ENCODE measurements around the gene FAM168A.
A peak's percentile ranks its signal among the peaks of the same experiment; 100 is the strongest.

Gene FAM168A

DNA sequence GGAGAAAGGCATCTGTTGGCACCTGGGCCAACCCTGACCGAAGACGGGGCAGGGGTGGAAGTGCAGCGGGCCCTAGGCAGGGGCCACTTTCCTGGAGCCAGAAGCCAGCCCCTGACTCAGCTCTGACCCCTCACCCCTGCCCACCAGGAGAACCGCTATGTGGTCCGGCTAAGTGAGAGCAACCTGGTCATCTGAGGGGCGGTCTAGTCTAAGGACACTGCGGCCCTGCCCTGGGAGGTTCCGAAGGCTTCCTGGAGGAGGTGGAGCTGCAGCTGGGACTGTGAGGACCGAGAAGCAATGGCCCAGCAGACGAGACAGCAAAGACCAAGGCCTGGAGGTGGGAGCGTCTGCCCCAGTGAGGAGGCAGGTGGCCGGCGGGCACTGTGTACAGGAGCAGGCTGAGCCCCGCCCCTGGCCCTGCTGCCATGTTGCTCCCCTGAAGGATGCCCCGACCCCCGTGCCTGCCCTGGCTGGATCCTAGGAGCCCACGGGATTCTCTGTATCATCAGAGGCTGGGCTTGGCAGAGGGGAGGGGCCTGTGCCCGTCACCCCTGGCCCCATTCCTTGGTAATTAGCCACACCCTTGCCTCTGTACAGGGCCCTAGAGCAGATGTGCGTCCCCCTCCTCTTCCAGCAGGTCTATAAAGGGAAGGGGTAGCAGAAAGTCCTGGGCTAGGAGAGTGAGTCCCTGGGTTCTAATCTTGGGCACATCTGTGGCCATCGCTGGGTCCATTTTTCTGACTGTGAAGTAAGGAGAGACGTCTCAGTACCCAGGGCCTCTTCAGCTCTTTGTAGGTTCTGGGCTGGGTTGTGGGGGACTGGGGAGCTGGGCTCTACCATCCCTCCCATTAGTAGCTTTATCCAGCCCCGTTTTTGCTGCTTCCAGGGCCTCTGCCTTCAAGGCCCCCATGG, 202.4 kb downstream of the FAM168A start:
- H3K27me3 ChIP-seq (replicated peaks; ENCODE audit: control insufficient read depth, insufficient read depth, low read length, poor library complexity, severe bottlenecking), result no peaks in the 10 kb centered on the region
- H3K36me3 ChIP-seq (ENCODE audit: control insufficient read depth, insufficient read depth, low read length), result peaks cover 17% of the 10 kb centered on the region
- H3K27ac ChIP-seq (ENCODE audit: insufficient read depth, low read length, poor library complexity, severe bottlenecking), result no peak overlapping the region
- DNase-seq, result no peak
- no peak overlapping the region for H3K4me3 ChIP-seq (ENCODE audit: insufficient read depth, low read depth, low read length, poor library complexity, severe bottlenecking)
- H3K9me3 ChIP-seq (ENCODE audit: control insufficient read depth, low read length), result no peaks in the 10 kb centered on the region
- H3K4me1 ChIP-seq (ENCODE audit: control insufficient read depth, insufficient read depth, low read length, poor library complexity, severe bottlenecking), result no peaks in the 10 kb centered on the region

DNA sequence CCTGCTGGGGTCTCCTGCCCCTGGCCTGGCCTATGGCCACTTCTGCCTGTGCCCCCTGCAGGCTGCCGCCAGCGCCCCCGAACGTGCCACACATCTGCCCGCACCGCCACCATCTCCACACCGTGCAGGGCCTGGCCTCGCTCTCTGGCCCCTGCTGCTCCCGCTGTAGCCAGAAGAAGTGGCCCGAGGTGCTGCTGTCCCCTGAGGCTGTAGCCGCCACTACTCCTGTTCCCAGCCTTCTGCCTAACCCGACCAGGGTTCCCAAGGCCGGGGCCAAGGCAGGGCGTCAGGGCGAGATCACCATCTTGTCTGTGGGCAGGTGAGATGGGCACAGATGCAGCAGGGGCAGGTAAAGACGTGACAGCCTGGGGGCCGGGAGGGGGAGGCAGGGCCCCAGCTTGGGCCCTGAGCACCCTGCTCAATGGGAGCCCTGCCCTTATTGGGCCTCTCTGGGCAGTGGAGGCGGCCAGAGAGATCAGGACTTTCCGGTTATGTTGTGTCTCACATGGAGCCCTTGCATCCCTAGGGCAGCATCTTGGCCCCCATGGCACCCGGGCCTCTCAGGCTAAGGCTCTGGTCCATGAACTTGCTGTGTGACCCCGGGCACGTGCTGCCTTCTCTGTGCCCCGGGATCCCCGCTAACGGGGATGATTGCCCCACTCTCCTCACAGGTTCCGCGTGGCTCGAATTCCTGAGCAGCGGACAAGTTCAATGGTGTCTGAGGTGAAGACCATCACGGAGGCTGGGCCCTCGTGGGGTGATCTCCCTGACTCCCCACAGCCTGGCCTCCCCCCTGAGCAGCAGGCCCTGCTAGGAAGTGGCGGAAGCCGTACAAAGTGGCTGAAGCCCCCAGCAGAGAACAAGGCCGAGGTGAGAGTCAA, 203.3 kb downstream of the FAM168A start:
- no peak overlapping the region for H3K4me3 ChIP-seq (ENCODE audit: insufficient read depth, low read depth, low read length, poor library complexity, severe bottlenecking)
- H3K4me1 ChIP-seq (ENCODE audit: control insufficient read depth, insufficient read depth, low read length, poor library complexity, severe bottlenecking), result no peaks in the 10 kb centered on the region
- no peak for DNase-seq
- peaks cover 17% of the 10 kb centered on the region for H3K36me3 ChIP-seq (ENCODE audit: control insufficient read depth, insufficient read depth, low read length)
- no peaks in the 10 kb centered on the region for H3K27me3 ChIP-seq (replicated peaks; ENCODE audit: control insufficient read depth, insufficient read depth, low read length, poor library complexity, severe bottlenecking)
- no peaks in the 10 kb centered on the region for H3K9me3 ChIP-seq (ENCODE audit: control insufficient read depth, low read length)
- no peak overlapping the region for H3K27ac ChIP-seq (ENCODE audit: insufficient read depth, low read length, poor library complexity, severe bottlenecking)

DNA sequence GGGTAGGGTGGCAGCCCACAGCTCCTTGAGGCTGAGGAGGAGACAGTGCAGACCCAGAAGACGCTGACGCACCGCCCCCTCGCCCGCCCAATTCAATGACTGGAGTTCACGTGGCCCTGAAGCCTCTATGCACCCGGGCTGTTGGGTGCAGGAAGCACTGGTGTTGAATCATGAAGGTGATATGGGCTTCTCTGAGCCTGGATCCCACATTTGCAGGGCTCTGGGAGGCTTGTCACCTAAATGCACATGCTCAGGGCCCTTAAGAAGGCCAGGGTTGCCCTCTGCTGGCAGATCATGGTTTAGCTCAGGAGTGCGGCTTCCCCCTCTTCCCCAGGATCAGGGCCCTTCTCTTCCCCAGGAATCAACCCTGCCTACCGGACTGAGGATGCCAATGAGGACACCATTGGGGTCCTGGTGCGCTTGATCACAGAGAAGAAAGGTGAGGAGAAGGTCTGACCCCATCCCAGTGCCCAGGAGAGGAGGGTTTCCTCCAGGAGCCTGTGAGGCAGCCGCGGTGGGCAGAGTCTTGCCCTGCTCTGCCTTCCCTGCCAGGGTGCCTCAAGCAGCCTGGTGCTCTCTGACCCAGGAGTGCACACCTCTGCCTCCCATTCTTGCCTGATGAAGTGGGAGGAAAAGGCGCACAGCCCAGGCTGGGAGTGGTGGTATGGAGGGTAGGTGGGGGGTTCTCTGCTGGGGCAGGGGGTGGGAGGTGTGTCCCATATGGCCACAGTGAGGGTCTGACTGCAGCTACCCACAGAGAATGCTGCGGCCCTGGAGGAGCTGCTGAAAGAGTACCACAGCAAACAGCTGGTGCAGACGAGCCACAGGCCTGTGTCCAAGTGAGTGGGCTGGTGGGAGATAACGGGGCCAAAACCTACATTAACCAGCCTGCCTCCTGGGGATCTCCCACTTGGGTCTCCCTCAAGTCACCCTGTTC, 204.2 kb downstream of the FAM168A start:
- DNase-seq, result peak; percentile 39 to 54 (median 44)
- no peak overlapping the region for H3K4me3 ChIP-seq (ENCODE audit: insufficient read depth, low read depth, low read length, poor library complexity, severe bottlenecking)
- no peaks in the 10 kb centered on the region for H3K9me3 ChIP-seq (ENCODE audit: control insufficient read depth, low read length)
- H3K4me1 ChIP-seq (ENCODE audit: control insufficient read depth, insufficient read depth, low read length, poor library complexity, severe bottlenecking), result no peaks in the 10 kb centered on the region
- H3K27ac ChIP-seq (ENCODE audit: insufficient read depth, low read length, poor library complexity, severe bottlenecking), result no peak overlapping the region
- H3K27me3 ChIP-seq (replicated peaks; ENCODE audit: control insufficient read depth, insufficient read depth, low read length, poor library complexity, severe bottlenecking), result no peaks in the 10 kb centered on the region
- peaks cover 17% of the 10 kb centered on the region for H3K36me3 ChIP-seq (ENCODE audit: control insufficient read depth, insufficient read depth, low read length)

DNA sequence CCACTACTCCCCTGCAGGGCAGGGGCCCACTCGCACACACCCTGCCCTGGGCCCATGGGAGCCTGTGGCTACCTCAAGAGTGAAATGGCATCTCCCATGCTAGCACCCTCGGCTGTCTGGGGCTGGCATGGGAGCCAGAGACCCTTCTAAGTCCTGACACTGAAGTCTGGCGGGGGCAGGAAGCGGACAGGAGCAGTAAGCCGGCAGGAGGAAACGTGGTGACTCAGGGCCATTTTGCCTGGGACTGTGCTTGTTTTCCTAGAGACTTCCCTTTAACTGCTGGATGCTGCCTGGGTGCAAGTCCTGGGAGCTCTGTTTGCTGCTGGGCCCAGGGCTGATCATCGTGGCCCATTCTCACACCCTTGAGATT, 204.9 kb downstream of the FAM168A start:
- H3K36me3 ChIP-seq (ENCODE audit: control insufficient read depth, insufficient read depth, low read length), result peaks cover 17% of the 10 kb centered on the region
- no peak overlapping the region for H3K4me3 ChIP-seq (ENCODE audit: insufficient read depth, low read depth, low read length, poor library complexity, severe bottlenecking)
- peaks cover under 1% of the 10 kb centered on the region for H3K4me1 ChIP-seq (ENCODE audit: control insufficient read depth, insufficient read depth, low read length, poor library complexity, severe bottlenecking)
- DNase-seq, result no peak
- no peak overlapping the region for H3K27ac ChIP-seq (ENCODE audit: insufficient read depth, low read length, poor library complexity, severe bottlenecking)
- no peaks in the 10 kb centered on the region for H3K9me3 ChIP-seq (ENCODE audit: control insufficient read depth, low read length)
- H3K27me3 ChIP-seq (replicated peaks; ENCODE audit: control insufficient read depth, insufficient read depth, low read length, poor library complexity, severe bottlenecking), result no peaks in the 10 kb centered on the region

DNA sequence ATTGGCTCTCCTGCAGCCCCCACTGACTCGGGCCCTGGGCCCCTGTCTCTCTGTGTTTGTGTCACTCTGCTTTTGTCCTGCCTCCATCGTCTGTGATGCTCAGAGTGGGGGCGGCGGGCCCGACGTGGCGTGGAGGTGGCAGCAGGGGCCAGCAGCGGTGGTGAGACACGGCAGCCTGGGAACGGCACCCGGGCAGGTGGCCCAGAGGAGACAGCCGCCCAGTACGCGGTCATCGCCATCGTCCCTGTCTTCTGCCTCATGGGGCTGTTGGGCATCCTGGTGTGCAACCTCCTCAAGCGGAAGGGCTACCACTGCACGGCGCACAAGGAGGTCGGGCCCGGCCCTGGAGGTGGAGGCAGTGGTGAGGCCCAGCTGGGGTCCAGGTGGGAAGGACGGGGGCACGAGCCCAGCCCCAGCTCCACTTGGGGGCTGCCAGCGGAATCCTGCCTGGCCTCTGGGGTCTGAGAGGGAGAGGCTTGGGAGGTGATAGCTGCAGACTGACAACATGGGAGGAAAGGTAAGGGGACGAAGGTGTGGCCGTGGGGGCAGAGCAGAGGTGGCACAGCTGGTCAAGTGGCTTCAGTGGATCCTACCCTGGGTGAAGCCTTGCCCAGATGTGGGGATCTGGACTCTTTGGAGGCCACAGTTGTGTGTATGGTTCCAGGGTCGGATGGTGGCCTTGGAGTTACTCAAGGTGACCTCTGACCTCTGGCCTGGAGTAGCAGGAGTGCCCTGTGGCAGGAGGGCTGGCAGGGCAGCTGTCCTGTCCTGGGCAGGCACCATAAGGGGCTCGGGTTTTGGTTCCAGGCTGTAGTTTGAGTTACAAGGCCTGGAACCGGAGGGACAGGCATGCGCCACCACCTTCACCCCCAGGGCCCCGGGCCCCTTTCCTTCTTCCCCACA, 205.6 kb downstream of the FAM168A start:
- Histone ChIP-seq H3K9me3 (ENCODE audit: control insufficient read depth, low read length) (no peaks in the 10 kb centered on the region), H3K27me3 (replicated peaks; ENCODE audit: control insufficient read depth, insufficient read depth, low read length, poor library complexity, severe bottlenecking) (no peaks in the 10 kb centered on the region), H3K4me1 (ENCODE audit: control insufficient read depth, insufficient read depth, low read length, poor library complexity, severe bottlenecking) (peaks cover 5% of the 10 kb centered on the region), H3K4me3 (ENCODE audit: insufficient read depth, low read depth, low read length, poor library complexity, severe bottlenecking) (no peak overlapping the region), H3K27ac (ENCODE audit: insufficient read depth, low read length, poor library complexity, severe bottlenecking) (no peak overlapping the region), H3K36me3 (ENCODE audit: control insufficient read depth, insufficient read depth, low read length) (peaks cover 17% of the 10 kb centered on the region)
- no peak for DNase-seq

DNA sequence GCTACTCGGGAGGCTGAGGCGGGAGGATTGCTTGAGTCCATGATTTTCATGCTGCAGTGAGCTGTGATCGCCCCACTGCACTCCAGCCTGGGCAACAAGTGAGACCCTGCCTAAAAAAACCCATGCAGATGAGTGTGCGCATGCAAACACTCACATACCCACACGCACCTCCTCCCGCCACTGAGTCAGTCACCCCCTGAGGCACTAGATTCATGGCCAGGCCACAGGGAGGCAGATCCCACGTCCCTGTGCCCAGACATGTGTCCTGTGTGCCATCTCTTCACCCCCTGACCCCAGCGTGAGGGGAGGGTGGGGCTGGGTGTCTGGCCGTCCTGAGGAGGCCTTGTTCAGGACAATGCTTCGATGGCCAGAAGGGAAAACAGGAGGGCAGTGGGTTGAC, 206.2 kb downstream of the FAM168A start:
- Histone ChIP-seq H3K27ac (ENCODE audit: insufficient read depth, low read length, poor library complexity, severe bottlenecking) (no peak overlapping the region), H3K4me1 (ENCODE audit: control insufficient read depth, insufficient read depth, low read length, poor library complexity, severe bottlenecking) (peaks cover 6% of the 10 kb centered on the region), H3K4me3 (ENCODE audit: insufficient read depth, low read depth, low read length, poor library complexity, severe bottlenecking) (no peak overlapping the region), H3K27me3 (replicated peaks; ENCODE audit: control insufficient read depth, insufficient read depth, low read length, poor library complexity, severe bottlenecking) (no peaks in the 10 kb centered on the region), H3K36me3 (ENCODE audit: control insufficient read depth, insufficient read depth, low read length) (peaks cover 17% of the 10 kb centered on the region), H3K9me3 (ENCODE audit: control insufficient read depth, low read length) (no peaks in the 10 kb centered on the region)
- DNase-seq, result no peak

DNA sequence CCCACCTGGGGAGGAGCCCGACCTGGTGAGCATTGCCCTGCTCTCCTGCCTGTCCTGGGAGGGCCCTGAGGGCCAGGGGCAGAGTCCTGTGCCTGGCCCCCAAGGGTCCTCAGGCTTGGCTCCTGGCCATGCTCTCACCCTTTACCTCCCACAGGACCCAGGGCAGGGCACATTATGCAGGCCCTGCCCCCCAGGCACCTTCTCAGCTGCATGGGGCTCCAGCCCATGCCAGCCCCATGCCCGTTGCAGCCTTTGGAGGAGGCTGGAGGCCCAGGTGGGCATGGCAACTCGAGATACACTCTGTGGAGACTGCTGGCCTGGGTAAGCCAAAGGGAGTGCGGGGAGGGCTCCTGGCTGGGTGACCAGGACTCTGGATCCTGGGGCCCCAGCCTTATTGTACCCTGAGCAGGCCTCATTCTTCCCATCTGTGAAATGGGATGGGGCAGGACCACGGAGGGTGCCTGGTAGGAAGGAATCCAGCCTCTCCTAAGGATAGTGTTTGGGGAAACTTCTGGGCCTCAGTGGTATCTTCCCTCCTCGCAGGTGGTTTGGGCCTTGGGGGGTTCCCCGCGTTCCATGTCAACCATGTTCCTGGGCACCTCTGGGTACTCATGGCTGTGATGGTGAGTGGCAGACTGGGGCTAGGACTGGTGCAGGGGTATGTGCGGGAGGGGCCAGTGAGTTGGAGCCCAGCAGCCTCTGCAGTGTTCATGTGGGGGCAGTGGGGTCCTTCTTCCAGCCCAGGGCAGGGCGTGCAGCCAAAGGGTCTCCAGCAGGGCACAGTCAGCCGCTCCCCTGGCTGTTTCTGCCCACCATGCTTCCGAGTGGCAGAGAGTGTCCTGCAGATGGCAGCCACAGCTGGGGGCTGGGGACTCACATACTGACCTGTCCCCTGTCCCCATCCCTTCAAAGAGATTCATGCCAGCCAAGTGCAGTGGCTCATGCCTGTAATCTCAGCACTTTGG, 207.0 kb downstream of the FAM168A start:
- Histone ChIP-seq H3K27ac (ENCODE audit: insufficient read depth, low read length, poor library complexity, severe bottlenecking) (no peak overlapping the region), H3K9me3 (ENCODE audit: control insufficient read depth, low read length) (no peaks in the 10 kb centered on the region), H3K27me3 (replicated peaks; ENCODE audit: control insufficient read depth, insufficient read depth, low read length, poor library complexity, severe bottlenecking) (no peaks in the 10 kb centered on the region), H3K36me3 (ENCODE audit: control insufficient read depth, insufficient read depth, low read length) (peaks cover 15% of the 10 kb centered on the region), H3K4me1 (ENCODE audit: control insufficient read depth, insufficient read depth, low read length, poor library complexity, severe bottlenecking) (peaks cover 11% of the 10 kb centered on the region), H3K4me3 (ENCODE audit: insufficient read depth, low read depth, low read length, poor library complexity, severe bottlenecking) (no peak overlapping the region)
- no peak for DNase-seq

DNA sequence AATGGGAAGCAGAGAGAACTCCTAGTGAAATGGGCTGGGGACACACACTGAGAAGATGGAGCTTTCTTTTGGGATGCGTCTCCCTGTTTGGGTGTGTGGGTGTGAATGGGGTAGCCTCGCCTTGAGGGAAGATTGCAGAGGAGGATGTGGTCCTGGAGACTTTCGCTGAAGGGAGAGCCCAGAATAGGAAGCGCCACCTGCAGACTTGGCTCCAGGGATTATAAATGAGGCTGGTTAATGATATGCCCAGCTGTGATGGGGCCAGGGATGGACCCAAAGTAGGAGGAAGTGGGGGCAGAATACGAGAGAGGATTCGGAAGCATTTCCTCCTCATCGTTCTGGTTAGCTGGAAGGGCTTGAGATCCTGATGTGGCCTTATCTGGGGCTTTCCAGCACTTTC, 208.0 kb downstream of the FAM168A start:
- H3K36me3 ChIP-seq (ENCODE audit: control insufficient read depth, insufficient read depth, low read length), result peaks cover 12% of the 10 kb centered on the region
- H3K27ac ChIP-seq (ENCODE audit: insufficient read depth, low read length, poor library complexity, severe bottlenecking), result no peak overlapping the region
- no peak for DNase-seq
- no peaks in the 10 kb centered on the region for H3K9me3 ChIP-seq (ENCODE audit: control insufficient read depth, low read length)
- no peak overlapping the region for H3K4me3 ChIP-seq (ENCODE audit: insufficient read depth, low read depth, low read length, poor library complexity, severe bottlenecking)
- H3K4me1 ChIP-seq (ENCODE audit: control insufficient read depth, insufficient read depth, low read length, poor library complexity, severe bottlenecking), result peaks cover 19% of the 10 kb centered on the region
- H3K27me3 ChIP-seq (replicated peaks; ENCODE audit: control insufficient read depth, insufficient read depth, low read length, poor library complexity, severe bottlenecking), result no peaks in the 10 kb centered on the region
